ENCODE results near the gene C2orf15.

- TF ChIP-seq CTCF (IDR thresholded peaks at IDR 0.05) (no peak), POLR2A (IDR thresholded peaks at IDR 0.05) (no peak)
These were observed 44.8 kb upstream of the C2orf15 start for GRCh38 chr2:99096728-99097127.
